SKM-1 treated with dmso at 0.1 percent for 144 hours (cell line): ENCODE results near the gene B3GALT5.

Source experiments
- DNase-seq: peaks from one replicate; lab custom pipeline; 2025; ENCODE audit not compliant: unreplicated experiment; lab: John Stamatoyannopoulos, UW

Gene B3GALT5

DNA sequence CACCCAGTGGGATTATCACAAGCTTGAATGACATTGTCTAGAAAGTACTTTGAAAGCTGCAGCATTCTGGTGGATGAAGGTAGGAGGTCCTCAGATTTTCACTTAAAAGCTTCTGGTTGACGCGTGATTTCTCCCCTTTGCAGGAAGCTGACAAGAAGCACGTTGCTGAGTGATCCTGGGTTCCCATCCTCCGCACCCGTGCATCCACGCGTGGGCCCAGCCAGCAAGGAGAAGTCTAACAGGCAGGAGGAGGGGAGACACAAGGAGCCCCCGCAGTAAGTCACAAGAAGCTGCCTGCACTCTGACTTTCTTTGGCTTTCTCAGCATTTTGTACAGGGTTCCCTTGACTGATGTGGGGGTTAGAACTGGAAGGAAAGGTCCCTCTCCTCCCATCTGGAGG lies 7.8 kb upstream of the B3GALT5 start:
- no peak for DNase-seq

DNA sequence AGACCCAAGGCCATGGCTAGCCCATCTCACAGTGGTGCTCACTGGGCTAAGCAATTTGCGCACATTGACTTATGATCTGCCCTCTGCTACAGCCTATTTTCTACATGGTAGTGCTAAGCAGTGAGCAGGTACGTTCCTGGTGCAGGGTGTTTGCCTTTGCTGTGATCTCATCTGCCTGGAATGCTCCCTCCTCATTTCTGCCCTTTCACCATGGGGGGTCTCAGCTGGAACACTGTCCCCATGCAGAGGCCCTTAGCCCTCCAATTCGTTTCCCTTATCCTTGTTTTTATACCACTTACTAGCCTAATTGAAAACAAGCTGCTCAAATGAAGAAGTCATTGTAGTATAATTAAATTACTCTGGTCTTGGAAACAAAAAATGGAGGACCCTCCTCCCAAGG lies 2.0 kb upstream of the B3GALT5 start:
- DNase-seq, result no peak

DNA sequence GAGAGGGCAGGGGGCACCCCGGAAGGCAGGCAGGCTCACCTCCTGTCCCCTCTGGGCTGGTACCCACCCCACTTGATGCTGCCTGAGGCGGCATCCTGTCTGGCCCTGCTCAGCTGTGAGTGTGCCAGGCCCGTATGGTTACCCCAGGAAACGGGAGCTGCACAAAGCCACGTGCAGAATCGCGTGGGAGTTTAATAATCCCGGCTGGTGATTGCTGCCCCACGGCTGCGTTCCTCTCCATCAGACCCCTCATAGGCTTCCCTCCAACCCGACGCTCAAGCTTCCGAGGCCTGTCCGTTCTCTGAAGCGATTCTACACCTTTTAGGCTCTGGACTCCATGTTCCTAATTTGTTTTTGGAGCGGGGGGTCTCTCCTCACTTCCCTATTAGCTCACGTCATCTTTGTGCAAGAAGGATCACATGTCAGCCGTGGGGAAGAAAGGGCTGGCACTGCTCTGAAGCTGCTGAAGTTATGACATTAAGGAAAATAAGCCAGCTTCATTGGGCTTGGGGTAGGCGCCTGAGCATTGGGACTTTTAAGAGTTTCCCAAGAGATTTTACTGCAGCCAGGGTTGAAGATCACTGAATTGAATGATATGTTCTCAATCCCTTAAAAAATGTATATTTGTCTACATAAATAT lies 1.1 kb upstream of the B3GALT5 start:
- DNase-seq, result no peak

DNA sequence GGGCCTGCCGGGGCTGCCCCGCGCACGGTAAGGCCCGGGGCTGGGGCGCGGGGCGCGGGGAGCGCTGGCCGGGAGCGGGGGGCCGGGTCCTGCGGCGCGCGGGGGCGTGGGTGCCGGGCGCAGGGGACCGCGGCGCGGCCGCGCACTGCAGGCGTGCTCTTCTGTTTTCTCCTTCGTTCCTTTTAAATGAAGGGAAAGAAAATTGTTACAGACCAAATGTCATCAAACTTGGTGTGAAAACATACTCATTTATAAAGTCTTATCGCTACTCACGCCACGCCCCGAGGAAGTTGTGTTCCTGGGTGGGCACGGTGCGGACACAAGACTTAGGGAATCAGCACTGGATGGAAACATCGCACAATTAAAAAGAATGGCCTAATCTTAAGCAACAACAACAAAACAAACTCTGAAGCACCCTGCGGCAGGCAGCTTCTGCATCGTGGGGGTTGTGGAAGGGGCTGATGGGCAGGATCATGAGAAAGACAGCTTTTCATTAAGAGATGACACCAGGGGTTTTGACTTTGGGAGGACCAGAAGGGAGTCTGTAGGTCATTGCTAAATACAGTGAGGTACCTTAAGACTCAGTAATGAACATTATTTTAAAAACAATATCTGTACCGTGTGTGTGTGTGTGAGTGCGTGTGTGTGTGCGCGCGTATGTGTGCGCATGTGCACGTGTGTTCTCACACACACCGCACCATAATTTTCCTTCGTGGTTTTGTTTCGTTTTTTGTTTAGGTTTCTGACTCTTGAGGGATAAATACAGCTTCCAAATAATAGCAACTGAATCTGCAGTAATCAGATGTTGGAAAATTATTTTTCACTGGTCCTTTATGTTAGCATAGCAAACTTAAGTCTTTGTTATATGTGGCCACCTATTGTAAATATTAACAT lies 548 bp downstream of the B3GALT5 start:
- DNase-seq, result no peak

DNA sequence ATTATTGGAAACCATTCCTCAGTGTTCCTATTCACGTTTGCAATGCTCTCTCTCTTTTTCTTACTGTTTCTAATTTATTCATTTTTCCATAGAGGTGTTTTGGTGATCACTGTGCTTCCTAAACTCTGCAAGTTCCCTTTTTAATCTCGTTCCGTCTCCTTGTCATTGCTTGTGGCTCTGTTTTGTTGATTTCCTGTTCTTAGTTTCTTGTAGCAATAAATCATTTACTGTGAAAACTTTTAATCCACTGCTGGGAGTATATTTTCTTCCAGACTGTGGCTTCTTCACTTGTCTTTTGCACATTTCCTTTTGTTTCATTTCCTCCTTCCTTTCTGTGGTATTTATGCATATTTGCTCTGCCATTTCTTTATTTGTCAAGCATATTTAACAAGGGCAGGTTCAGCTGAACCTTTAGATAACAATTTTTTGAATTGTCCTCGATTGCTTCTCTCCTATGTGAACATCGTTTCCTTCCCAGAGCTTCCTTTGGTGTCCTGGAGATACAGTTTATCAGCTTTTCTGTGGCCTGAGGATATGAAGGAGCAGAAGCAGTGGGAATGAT lies 3.6 kb downstream of the B3GALT5 start:
- DNase-seq, result no peak

DNA sequence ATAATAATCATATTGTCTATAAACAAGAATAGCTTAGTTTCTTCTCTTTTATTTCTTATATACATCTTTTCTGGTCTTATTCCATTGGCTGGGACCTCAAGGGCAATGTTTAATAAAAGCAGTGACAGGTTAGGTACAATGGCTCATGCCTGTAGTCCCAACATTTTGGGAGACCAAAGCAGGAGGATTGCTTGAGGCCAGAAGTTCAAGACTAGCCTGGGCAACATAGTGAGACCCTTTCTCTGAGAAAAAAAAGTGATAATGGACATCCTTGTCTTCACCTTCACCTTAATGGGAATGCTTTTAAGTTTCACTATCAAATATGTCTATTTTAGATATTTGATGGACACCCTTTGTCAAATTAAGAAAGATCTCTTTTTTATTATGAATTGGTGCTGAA lies 8.1 kb downstream of the B3GALT5 start:
- DNase-seq, result no peak

DNA sequence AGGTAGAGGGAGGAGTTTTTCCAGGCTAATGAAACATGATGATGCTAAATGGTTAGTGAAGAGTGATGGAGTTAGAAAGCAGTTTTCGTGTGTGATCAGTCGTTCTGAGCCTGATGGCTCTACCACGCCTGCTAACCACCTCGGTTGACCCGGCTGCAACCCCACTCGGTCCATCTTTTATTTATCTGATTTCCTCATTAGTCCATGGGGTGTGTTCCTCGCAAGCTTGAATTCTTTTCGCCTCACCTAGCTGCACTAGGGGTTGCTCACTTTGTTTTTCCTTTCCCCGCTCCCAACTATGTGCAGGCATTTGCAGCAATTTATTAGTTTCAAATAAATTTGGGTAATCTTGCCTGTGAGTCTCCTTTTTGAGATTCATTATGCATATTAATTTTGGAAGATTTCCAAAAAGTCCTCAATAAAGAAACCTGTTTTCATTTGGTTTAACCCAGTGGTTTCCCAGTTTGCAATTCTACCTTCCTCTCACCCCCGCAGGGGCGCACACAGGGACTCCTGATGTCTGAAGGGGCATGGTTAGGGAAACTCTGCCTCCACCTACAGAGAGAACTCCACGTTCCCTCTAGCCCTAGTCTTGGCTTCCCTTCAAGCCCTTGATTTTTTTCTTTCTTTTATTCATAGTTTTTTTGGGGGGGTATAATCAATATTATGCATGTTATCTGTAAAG lies 12.6 kb downstream of the B3GALT5 start:
- no peak for DNase-seq

DNA sequence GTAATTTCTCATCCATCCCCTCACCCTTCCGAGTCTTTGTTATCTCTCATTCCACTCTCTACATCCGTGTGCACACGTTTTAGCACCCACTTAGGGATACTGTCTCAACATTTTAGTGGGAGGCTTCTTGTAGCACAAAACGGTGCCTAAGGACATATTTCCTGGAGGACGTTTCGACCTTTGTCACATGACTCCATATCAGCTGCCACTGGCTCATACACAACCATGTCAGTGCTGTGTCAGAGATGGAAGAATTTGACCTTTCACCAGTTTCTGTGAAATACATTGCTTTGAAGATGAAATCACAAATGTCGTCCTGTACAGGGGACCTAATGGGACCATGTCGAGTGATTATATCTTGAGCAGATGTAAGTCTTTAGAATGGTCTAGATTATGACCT lies 15.6 kb downstream of the B3GALT5 start:
- DNase-seq, result no peak

DNA sequence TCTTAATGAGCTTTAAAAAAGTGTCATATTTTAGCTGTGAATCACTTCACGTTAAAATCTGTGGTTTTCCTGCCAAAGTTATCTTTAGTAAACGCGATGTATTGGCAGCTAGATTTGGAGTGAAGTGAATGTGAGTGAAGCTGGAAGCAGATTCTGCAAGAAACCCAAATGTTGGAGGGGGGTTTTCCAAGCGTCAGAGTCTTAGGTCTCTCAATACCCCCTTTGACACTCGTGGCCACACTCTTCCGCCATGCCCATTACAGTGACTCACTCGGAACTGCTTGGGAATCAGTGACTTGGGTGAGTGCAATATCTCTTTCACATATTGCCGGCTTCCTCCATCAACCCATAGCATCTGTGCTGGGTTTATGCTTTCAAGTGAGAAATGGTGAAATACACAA lies 17.5 kb downstream of the B3GALT5 start:
- no peak for DNase-seq

DNA sequence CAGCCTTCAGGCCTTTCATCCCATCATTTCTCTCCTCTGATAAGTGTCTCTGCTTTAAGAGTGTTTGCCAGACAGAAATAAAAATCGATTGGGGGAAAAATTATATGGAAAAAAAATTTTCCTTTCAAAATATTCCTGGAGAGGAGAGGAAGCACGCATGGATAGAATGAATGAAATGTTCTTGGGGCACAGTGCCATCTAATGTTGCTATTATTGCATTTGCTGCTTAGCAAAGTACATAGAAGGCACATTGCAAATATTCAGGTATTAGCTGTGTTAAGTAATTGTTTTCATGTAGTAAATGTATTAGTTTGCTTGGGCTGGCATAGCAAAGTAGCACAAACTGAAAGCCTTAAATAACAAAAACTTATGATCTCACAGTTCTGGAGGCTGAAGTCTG lies 18.1 kb downstream of the B3GALT5 start:
- no peak for DNase-seq

DNA sequence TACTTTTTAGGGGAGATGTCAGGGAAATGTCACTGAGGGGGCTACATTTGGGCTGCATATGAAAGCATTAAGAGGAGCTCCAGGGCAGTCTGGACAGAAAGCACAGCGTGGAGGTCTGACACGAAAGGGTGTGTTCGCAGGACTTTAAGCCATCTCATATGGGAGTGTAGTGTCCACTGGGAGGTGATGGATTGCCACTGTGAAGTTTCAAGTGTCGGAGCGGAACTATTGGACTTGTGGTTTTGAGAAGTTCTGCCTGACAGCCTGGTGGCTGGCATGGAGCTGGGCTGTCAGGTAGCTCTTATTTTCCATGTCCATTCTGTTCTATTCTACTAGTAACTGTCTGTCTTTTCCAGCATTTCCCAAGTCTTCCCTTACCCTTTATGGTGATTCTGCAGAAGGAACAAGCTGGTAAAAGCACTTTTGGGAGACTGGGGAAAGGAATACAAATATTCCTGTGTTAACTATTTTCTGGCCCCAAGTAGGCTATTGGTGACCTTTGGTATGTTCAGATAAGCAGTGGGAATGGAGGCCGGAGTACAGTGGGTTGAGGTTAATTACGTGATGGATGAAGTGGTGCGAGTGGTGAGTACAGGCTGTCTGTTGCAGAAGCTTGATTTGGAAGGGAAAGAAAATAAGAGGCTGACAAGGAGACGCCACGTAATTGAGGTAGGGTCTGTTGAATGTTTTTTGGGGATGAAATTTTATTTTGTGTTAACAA lies 19.3 kb downstream of the B3GALT5 start:
- DNase-seq, result no peak

DNA sequence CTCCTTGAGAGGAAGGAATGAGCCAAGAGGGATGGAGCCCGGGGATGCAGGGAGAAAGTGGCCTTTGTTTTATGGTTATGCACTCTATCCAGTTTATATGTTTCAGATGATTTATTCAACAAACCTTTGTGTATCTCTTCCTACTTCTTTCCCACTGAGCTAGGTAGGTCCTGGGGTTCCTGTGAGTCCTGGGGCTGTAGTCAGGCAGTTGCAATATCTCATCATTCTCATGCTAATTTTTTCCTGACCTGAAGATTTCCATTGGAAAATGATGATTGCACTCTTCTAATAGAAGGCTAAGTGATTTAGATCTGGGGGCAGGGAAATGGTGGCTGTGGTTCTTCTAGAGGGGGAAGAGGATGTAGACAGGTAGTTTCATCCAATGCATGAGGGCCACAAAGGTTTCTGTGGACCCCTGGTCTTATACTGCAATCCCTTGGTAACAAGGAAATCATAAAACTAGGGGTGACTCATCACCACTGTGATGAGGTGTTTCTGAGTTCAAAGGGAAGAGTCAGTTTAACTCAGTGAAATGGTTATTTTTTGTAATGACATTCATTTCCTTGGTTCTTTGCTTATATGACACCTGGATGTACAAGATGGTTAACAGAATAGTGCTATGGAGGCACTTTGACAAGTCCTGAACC lies 20.2 kb downstream of the B3GALT5 start:
- DNase-seq, result no peak

DNA sequence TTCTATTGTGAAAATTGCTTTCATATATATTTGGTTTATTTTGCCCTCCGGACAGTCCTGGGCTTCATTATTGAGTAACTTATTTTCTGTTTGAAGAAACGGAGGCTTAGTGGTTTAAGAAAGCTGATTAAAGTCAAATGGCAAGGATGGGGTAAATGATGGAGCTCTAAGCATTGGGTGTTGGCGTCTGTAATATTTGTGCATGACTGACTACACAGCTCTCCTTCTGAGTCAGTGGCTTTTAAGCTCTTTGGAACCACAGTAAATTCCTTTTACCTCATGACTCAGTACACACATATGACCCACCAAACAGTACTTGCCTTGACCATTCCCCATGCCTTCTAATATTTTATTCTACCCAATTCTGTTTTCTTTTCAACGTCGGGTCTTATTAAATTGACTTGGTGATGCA lies 21.0 kb downstream of the B3GALT5 start:
- no peak for DNase-seq

DNA sequence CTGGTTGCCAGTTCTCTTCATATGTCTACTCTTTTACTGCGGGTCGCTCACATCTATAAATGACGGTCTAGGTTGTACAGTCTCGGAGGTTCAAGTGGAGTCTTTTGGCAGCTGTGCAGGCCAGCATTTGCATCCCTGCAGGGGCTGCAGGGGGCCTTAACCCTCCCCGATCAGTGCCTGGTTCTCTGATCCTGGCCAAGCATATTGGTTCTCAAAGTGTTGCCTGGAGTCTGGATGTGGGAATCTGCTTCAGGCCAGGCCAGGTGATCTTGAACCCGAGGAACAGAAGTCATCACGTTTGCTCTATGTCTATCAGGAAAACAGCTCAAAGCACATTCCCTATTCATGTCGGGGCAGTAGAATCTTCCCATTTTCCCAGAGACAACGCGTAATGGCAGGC lies 21.8 kb downstream of the B3GALT5 start:
- DNase-seq, result no peak

DNA sequence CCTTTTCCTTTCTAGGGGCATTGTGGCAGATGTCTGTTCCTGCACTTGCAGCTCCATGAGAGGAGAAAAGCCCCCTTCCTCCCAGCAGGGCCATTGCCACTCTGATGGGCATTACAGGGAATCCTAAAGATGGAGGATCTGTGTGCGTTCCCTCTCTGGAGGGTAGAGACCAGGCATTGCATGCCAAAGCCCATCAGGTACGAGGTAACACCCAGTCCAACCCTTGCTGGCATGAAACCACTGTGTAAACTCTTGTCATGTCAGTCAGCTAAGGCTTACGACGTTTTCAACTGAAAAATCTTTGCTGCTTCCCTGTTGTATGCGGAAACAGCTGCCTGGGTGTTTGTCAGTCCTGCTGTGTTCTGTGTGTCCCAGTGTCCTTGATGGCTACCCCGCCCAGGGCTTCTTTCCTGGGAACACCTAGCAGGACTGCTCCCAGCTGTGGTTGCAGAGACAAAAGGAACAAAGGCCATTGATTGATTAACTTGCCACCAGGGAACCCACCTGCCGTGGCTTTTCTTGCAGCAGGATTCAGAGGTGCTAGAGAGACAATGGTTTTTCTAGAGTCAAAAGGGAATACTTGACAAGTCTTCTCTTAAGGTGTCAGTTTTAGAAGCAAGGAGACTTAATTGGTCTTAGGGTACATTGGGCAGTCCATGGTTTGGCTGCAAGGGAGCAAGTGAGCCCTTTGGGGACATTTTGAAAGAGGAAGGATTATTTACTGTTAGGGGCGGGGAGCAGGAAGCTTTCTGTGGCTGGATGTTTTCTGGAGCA lies 24.6 kb downstream of the B3GALT5 start:
- DNase-seq, result no peak

DNA sequence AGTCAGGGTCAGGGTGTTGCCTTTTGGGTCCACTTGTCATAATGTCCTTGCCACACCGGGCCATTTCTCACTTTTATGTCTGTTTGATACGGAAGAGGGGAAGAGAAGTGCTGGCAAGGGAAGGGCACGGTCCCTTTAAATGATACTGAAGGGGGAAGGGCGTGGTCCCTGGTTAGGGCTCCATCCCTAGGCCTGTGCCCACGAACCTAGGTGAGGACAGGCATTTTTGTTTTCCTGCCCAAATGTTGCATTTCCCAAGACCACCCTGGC lies 25.2 kb downstream of the B3GALT5 start:
- DNase-seq, result no peak

DNA sequence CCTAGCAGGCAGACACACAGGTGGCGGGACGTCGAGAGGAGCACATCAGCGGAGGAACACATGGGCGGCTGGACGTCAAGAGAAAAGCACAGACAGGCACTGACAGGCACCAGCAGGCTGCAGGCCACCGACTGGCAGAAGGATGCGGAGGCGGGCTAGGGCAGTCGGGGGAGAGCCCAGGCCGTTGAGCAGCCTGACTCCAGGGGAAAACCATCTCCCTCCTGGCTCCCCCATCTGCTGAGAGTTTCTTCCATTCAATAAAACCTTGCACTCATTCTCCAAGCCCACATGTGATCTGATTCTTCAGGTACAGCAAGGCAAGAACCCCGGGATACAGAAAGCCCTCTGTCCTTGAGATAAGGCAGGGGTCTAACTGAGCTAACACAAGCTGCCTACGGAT lies 25.5 kb downstream of the B3GALT5 start:
- no peak for DNase-seq

DNA sequence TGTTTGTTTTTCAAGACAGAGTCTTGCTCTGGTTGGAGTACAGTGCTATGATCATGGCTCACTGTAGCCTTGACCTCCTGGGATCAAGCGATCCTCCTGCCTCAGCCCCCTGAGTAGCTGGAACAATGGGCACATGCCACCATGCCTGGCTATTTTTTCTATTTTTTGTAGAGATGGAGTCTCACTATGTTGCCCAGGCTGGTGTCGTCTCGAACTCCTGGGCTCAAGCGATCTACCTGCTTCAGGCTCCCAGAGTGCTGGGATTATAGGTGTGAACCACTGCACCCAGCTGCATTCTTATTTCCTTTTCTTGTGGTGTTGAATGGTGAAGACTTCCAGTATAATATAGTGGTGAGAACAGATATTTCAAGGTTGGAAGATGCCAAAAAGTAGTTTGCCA lies 28.0 kb downstream of the B3GALT5 start:
- DNase-seq, result no peak

DNA sequence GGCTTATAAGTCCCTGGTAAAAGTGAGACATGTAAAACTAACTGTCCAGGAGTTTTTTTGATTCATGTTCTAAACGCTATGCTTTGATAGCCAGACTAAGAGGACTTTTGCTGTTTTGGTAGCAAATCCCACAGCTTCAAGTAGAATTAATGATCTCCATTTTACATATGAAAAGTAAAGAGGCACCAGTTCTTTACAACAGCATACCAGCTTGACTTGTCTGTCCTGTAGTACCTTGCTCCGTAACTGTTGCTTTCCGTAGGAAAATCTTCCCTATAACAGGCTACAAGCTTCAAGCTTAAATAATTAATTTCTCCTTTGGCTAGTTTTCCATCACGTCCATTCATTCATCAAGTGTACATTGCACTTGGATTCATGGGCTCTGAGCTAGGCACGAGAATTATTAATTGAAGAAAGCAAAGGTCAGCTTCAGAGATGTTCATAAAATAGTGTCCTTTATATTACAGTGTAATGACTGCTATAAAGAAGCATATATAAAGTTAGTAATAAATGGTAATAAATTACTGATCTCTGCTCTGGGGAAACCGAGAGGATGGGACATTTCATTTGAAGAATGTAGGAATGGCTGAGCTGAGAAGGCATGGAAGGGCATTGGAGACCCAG lies 29.2 kb downstream of the B3GALT5 start:
- DNase-seq, result no peak
